Measurements from ENCODE around the gene PHF3.

Gene PHF3

GRCh38 chr6:63636518-63637021 lies 968 bp downstream of the PHF3 start:
- peak overlapping the region; percentile 100 for H2AFZ ChIP-seq (ENCODE audit: low read length)
- no peak for TF ChIP-seq EZH2phosphoT487 (IDR thresholded peaks at IDR 0.05; ENCODE audit: borderline replicate concordance)
- no peak for TF ChIP-seq CTCF (conservative IDR thresholded peaks at IDR 0.05; ENCODE audit: low read length)

GRCh38 chr6:63637865-63638445 lies 2.4 kb downstream of the PHF3 start:
- Histone ChIP-seq H3K9me3 (ENCODE audit: insufficient read depth, low read depth, low read length) (no peaks in the 10 kb centered on the region), H3K36me3 (ENCODE audit: insufficient read depth, low read length) (0 out of 2 replicates have a peak, but pooled peaks cover 2% of the 10 kb centered on the region), H3K9me2 (replicated peaks; ENCODE audit: low read depth, low read length) (no peaks in the 10 kb centered on the region), H2AFZ (ENCODE audit: low read length) (no peak overlapping the region), H3K9ac (ENCODE audit: low read depth, low read length, poor library complexity, severe bottlenecking) (peak overlapping the region; percentile 94), H4K20me1 (ENCODE audit: insufficient read depth, low read length, poor library complexity, severe bottlenecking) (peaks cover 67% of the 10 kb centered on the region), H3K4me3 (ENCODE audit: low read length, poor library complexity, severe bottlenecking) (peak overlapping the region; percentile 90), H3K4me2 (ENCODE audit: low read depth, low read length, poor library complexity, severe bottlenecking) (peak overlapping the region; percentile 96), H3F3A (ENCODE audit: low read depth) (no peaks in the 10 kb centered on the region), H3K79me2 (ENCODE audit: insufficient read depth, low read length) (peaks cover 71% of the 10 kb centered on the region), H3K27me3 (ENCODE audit: insufficient read depth, low read length, poor library complexity, severe bottlenecking) (peaks cover 6% of the 10 kb centered on the region), H3K4me1 (ENCODE audit: insufficient read depth, low read length, poor library complexity, severe bottlenecking) (peaks cover 48% of the 10 kb centered on the region)
- TF ChIP-seq CTCF (conservative IDR thresholded peaks at IDR 0.05; ENCODE audit: low read length) (no peak), EZH2phosphoT487 (IDR thresholded peaks at IDR 0.05; ENCODE audit: borderline replicate concordance) (no peak)

More at GRCh38 chr6:63636518-63637021, 968 bp downstream of the PHF3 start:
- peaks cover 42% of the 10 kb centered on the region for H3K4me1 ChIP-seq (ENCODE audit: insufficient read depth, low read length, poor library complexity, severe bottlenecking)
- no peaks in the 10 kb centered on the region for H3K36me3 ChIP-seq (ENCODE audit: insufficient read depth, low read length)
- no peaks in the 10 kb centered on the region for H3F3A ChIP-seq (ENCODE audit: low read depth)
- H3K27me3 ChIP-seq (ENCODE audit: insufficient read depth, low read length, poor library complexity, severe bottlenecking) = peaks cover 6% of the 10 kb centered on the region
- peak overlapping the region; percentile 90 for H3K4me3 ChIP-seq (ENCODE audit: low read length, poor library complexity, severe bottlenecking)
- peak overlapping the region; percentile 96 for H3K4me2 ChIP-seq (ENCODE audit: low read depth, low read length, poor library complexity, severe bottlenecking)
- peak overlapping the region; percentile 94 for H3K9ac ChIP-seq (ENCODE audit: low read depth, low read length, poor library complexity, severe bottlenecking)
- peaks cover 57% of the 10 kb centered on the region for H3K79me2 ChIP-seq (ENCODE audit: insufficient read depth, low read length)
- no peaks in the 10 kb centered on the region for H3K9me3 ChIP-seq (ENCODE audit: insufficient read depth, low read depth, low read length)
- no peaks in the 10 kb centered on the region for H3K9me2 ChIP-seq (replicated peaks; ENCODE audit: low read depth, low read length)
- H4K20me1 ChIP-seq (ENCODE audit: insufficient read depth, low read length, poor library complexity, severe bottlenecking) = peaks cover 53% of the 10 kb centered on the region

- Histone ChIP-seq H3K36me3 (ENCODE audit: insufficient read depth, low read length) (0 out of 2 replicates have a peak, but pooled peaks cover 2% of the 10 kb centered on the region), H2AFZ (ENCODE audit: low read length) (no peak overlapping the region), H3K9me3 (ENCODE audit: insufficient read depth, low read depth, low read length) (no peaks in the 10 kb centered on the region), H3K27me3 (ENCODE audit: insufficient read depth, low read length, poor library complexity, severe bottlenecking) (peaks cover 6% of the 10 kb centered on the region), H3F3A (ENCODE audit: low read depth) (no peaks in the 10 kb centered on the region), H3K4me2 (ENCODE audit: low read depth, low read length, poor library complexity, severe bottlenecking) (peak overlapping the region; percentile 96), H3K79me2 (ENCODE audit: insufficient read depth, low read length) (peaks cover 92% of the 10 kb centered on the region), H3K9me2 (replicated peaks; ENCODE audit: low read depth, low read length) (no peaks in the 10 kb centered on the region), H3K9ac (ENCODE audit: low read depth, low read length, poor library complexity, severe bottlenecking) (peak overlapping the region; percentile 94), H3K4me1 (ENCODE audit: insufficient read depth, low read length, poor library complexity, severe bottlenecking) (peaks cover 51% of the 10 kb centered on the region), H3K4me3 (ENCODE audit: low read length, poor library complexity, severe bottlenecking) (peak overlapping the region; percentile 90), H4K20me1 (ENCODE audit: insufficient read depth, low read length, poor library complexity, severe bottlenecking) (peaks cover 88% of the 10 kb centered on the region)
- no peak for TF ChIP-seq CTCF (conservative IDR thresholded peaks at IDR 0.05; ENCODE audit: low read length)
- TF ChIP-seq EZH2phosphoT487 (IDR thresholded peaks at IDR 0.05; ENCODE audit: borderline replicate concordance) = no peak
Observed at GRCh38 chr6:63640062-63640461, 4.5 kb downstream of the PHF3 start.

Data from Loucy (cell line).